SU-DHL-6 (cell line): Measurements from ENCODE around the gene GREB1L.

Experiments
- H2AFZ ChIP-seq: fragments of 200-600 bp; sonication (generic); 2 replicates; pipeline ENCODE4 v1.6.1; 2014; ENCODE audit warnings: low read depth, mild to moderate bottlenecking, moderate library complexity, mixed read lengths, antibody characterized with exemption, low read length; ENCODE audit not compliant: severe bottlenecking
- H3F3A ChIP-seq: fragments of 200-600 bp; shearing (Covaris generic); 2 replicates; pipeline ENCODE4 v1.6.0; 2016; ENCODE audit warnings: antibody characterized with exemption, mild to moderate bottlenecking; ENCODE audit not compliant: insufficient read depth
- H3K27ac ChIP-seq: fragments of 200-600 bp; sonication (generic); 2 replicates; pipeline ENCODE4 v1.5.1; 2016; ENCODE audit warnings: low read depth, mild to moderate bottlenecking, low read length, moderate library complexity, mixed read lengths
- H3K27me3 ChIP-seq: fragments of 200-600 bp; sonication (generic), shearing (Covaris generic); 2 replicates; pipeline ENCODE4 v1.6.0; 2014; ENCODE audit warnings: mild to moderate bottlenecking, low read length
- H3K36me3 ChIP-seq: fragments of 200-600 bp; sonication (generic); 2 replicates; pipeline ENCODE4 v1.6.1; 2014; ENCODE audit warnings: mild to moderate bottlenecking, low read length, mixed read lengths
- H3K4me2 ChIP-seq: fragments of 300-600, 200-600 bp; shearing (Covaris generic), sonication (generic); 2 replicates; pipeline ENCODE4 v1.6.0; 2014; ENCODE audit warnings: low read length, low read depth, mild to moderate bottlenecking; ENCODE audit not compliant: poor library complexity, severe bottlenecking
- H3K4me3 ChIP-seq: fragments of 200-600 bp; sonication (generic); 2 replicates; pipeline ENCODE4 v1.5.1; 2014; ENCODE audit warnings: antibody characterized with exemption, low read length, mild to moderate bottlenecking, mixed read lengths; ENCODE audit not compliant: insufficient read depth, poor library complexity, severe bottlenecking
- H3K79me2 ChIP-seq: fragments of 200-600 bp; sonication (generic); 2 replicates; pipeline ENCODE4 v1.6.1; 2014; ENCODE audit warnings: mild to moderate bottlenecking, low read length, moderate library complexity; ENCODE audit not compliant: insufficient read depth
- H3K9ac ChIP-seq: fragments of 200-600 bp; sonication (generic); 2 replicates; pipeline ENCODE4 v1.7.0; 2014; ENCODE audit warnings: mild to moderate bottlenecking, low read length
- H3K9me2 ChIP-seq: fragments of 200-600 bp; sonication (generic); replicated peaks from 2 replicates; pipeline ENCODE4 v1.6.1; 2014; ENCODE audit warnings: low read length; ENCODE audit not compliant: insufficient read depth
- H3K9me3 ChIP-seq: fragments of 200-600 bp; sonication (generic); 2 replicates; pipeline ENCODE4 v1.6.1; 2014; ENCODE audit warnings: low read length, mixed read lengths; ENCODE audit not compliant: insufficient read depth
- H4K20me1 ChIP-seq: fragments of 200-600 bp; sonication (generic); 2 replicates; pipeline ENCODE4 v1.6.1; 2014; ENCODE audit warnings: low read depth, mild to moderate bottlenecking, antibody characterized with exemption, low read length, moderate library complexity, mixed read lengths
- CTCF ChIP-seq: fragments of 200-600 bp; sonication (generic); IDR thresholded peaks from one replicate; pipeline ENCODE4 v1.5.1; 2017; ENCODE audit warnings: antibody characterized with exemption, mild to moderate bottlenecking, low read length, moderate library complexity; ENCODE audit not compliant: insufficient read depth, poor library complexity, severe bottlenecking
- EZH2phosphoT487 ChIP-seq: fragments of 200-600 bp; sonication (generic), shearing (Covaris generic); conservative IDR thresholded peaks from 2 replicates; pipeline ENCODE4 v1.6.1; 2018; ENCODE audit warnings: mild to moderate bottlenecking, antibody characterized with exemption, low read length, moderate library complexity, mixed read lengths

GREB1L gene

GRCh38 chr18:21458788-21459187 lies 216.8 kb downstream of the GREB1L start:
- no peak overlapping the region for H2AFZ ChIP-seq
- H3K27me3 ChIP-seq, result no peaks in the 10 kb centered on the region
- H3K4me2 ChIP-seq, result no peak overlapping the region
- H3K79me2 ChIP-seq, result no peaks in the 10 kb centered on the region
- no peak overlapping the region for H3K4me3 ChIP-seq
- no peaks in the 10 kb centered on the region for H3K36me3 ChIP-seq
- no peaks in the 10 kb centered on the region for H3F3A ChIP-seq
- no peaks in the 10 kb centered on the region for H4K20me1 ChIP-seq
- no peak overlapping the region for H3K9ac ChIP-seq
- H3K27ac ChIP-seq, result no peak overlapping the region
- TF ChIP-seq CTCF, result no peak
- H3K9me2 ChIP-seq, result no peaks in the 10 kb centered on the region
- no peaks in the 10 kb centered on the region for H3K9me3 ChIP-seq

- TF ChIP-seq CTCF (no peak), EZH2phosphoT487 (no peak)
- no peaks in the 10 kb centered on the region for H3K27me3 ChIP-seq
- no peak overlapping the region for H3K4me2 ChIP-seq
- no peaks in the 10 kb centered on the region for H4K20me1 ChIP-seq
- H3F3A ChIP-seq, result no peaks in the 10 kb centered on the region
- no peaks in the 10 kb centered on the region for H3K9me2 ChIP-seq
- no peak overlapping the region for H2AFZ ChIP-seq
- H3K9me3 ChIP-seq, result no peaks in the 10 kb centered on the region
- H3K79me2 ChIP-seq, result no peaks in the 10 kb centered on the region
- H3K9ac ChIP-seq, result no peak overlapping the region
- H3K27ac ChIP-seq, result no peak overlapping the region
- no peaks in the 10 kb centered on the region for H3K36me3 ChIP-seq
- H3K4me3 ChIP-seq, result no peak overlapping the region
Observed at GRCh38 chr18:21459706-21460286, 217.8 kb downstream of the GREB1L start.

GRCh38 chr18:21461460-21461859 lies 219.4 kb downstream of the GREB1L start:
- no peaks in the 10 kb centered on the region for H4K20me1 ChIP-seq
- no peaks in the 10 kb centered on the region for H3K9me3 ChIP-seq
- H3K9ac ChIP-seq, result no peak overlapping the region
- H3K79me2 ChIP-seq, result no peaks in the 10 kb centered on the region
- H3K4me3 ChIP-seq, result no peak overlapping the region
- H3K27me3 ChIP-seq, result no peaks in the 10 kb centered on the region
- H3K4me2 ChIP-seq, result no peak overlapping the region
- H2AFZ ChIP-seq, result no peak overlapping the region
- H3K36me3 ChIP-seq, result no peaks in the 10 kb centered on the region
- TF ChIP-seq EZH2phosphoT487, result no peak
- no peak for TF ChIP-seq CTCF
- no peaks in the 10 kb centered on the region for H3F3A ChIP-seq
- H3K27ac ChIP-seq, result no peak overlapping the region
- no peaks in the 10 kb centered on the region for H3K9me2 ChIP-seq
